Measurements from ENCODE around the gene SMIM24. TPM values are rescaled to one million over a fixed set of nuclear protein-coding genes. Genes with fewer than 3 reads are reported as not detected.

The SMIM24 gene
- polyA plus RNA-seq, 4 donors: 270 to 1,947 (median 1,286) TPM

DNA sequence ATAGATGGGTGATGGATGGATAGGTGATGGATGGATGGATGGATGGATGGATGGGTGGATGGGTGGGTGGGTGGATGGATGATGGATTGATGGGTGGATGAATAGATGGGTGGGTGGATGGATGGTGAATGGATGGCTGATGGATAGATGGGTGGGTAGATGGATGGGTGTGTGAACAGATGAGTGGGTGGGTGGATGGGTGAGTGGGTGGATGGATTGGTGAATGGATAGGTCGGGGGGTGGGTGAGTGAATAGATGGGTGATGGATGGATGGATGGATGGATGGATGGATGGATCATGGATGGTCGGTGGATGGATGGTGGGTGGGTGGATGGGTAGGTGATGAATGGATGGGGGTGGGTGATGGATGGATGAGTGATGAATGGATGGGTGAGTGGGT is 3.5 kb downstream of the SMIM24 start:
- WGBS, 3 donors: 70 to 95% (median 93%) methylated on average over 2 of the region's 2 CpGs

DNA sequence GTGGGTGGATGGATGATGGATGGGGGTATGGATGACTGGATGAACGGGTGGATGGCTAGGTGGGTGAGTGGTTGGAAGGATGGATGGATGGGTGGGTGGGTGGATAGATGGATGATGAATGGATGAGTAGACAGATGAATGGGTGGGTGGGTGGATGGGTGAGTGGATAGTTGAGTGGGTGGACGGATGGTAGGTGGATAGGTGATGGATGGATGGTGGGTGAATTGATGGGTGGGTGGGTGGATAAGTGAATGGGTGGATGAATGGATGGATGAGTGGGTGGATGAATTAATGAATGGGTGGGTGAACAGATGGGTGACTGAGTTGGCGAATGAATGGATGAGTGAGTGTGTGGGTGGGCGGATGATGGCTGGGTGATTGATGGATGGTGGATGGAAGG is 4.9 kb downstream of the SMIM24 start:
- Histone ChIP-seq H3K36me3 (ENCODE audit: control insufficient read depth in 3 of 3, insufficient read depth in 2 of 3, low read depth in 1 of 3, low read length in 3 of 3) (peaks cover 0 to 60% (median 7%) of the 10 kb centered on the region in 3 donors), H3K27ac (ENCODE audit: low read depth in 1 of 3, low read length in 2 of 3) (no peak overlapping the region), H3K4me1 (ENCODE audit: control insufficient read depth in 3 of 3, insufficient read depth in 2 of 3, low read depth in 1 of 3, low read length in 2 of 3) (peaks cover 0 to 41% (median 4%) of the 10 kb centered on the region in 3 donors), H3K9me3 (ENCODE audit: control insufficient read depth in 2 of 2, insufficient read depth in 1 of 2, low read depth in 1 of 2, low read length in 1 of 2) (peaks cover 0 to 5% of the 10 kb centered on the region in 2 donors), H3K4me3 (ENCODE audit: low read depth in 1 of 3, low read length in 3 of 3) (no peak overlapping the region), H3K27me3 (ENCODE audit: control insufficient read depth in 3 of 3, insufficient read depth in 3 of 3, low read length in 3 of 3) (peaks cover 0 to 3% (median 0%) of the 10 kb centered on the region in 3 donors)
- FAIRE-seq: no peak
- no peak for DNase-seq
- 86 to 93% (median 91%) methylated on average over 4 of the region's 4 CpGs for WGBS, 3 donors

More for the DNA sequence above, 3.5 kb downstream of the SMIM24 start:
- H3K27me3 ChIP-seq (ENCODE audit: control insufficient read depth in 3 of 3, insufficient read depth in 3 of 3, low read length in 3 of 3): peaks cover 0 to 4% (median 3%) of the 10 kb centered on the region in 3 donors
- H3K4me1 ChIP-seq (ENCODE audit: control insufficient read depth in 3 of 3, insufficient read depth in 2 of 3, low read depth in 1 of 3, low read length in 2 of 3): peaks cover 0 to 55% (median 4%) of the 10 kb centered on the region in 3 donors
- FAIRE-seq: no peak
- H3K36me3 ChIP-seq (ENCODE audit: control insufficient read depth in 3 of 3, insufficient read depth in 2 of 3, low read depth in 1 of 3, low read length in 3 of 3): peaks cover 0 to 60% (median 7%) of the 10 kb centered on the region in 3 donors
- no peak overlapping the region for H3K27ac ChIP-seq (ENCODE audit: low read depth in 1 of 3, low read length in 2 of 3)
- peaks cover 0 to 5% of the 10 kb centered on the region in 2 donors for H3K9me3 ChIP-seq (ENCODE audit: control insufficient read depth in 2 of 2, insufficient read depth in 1 of 2, low read depth in 1 of 2, low read length in 1 of 2)
- no peak overlapping the region for H3K4me3 ChIP-seq (ENCODE audit: low read depth in 1 of 3, low read length in 3 of 3)
- no peak for DNase-seq

DNA sequence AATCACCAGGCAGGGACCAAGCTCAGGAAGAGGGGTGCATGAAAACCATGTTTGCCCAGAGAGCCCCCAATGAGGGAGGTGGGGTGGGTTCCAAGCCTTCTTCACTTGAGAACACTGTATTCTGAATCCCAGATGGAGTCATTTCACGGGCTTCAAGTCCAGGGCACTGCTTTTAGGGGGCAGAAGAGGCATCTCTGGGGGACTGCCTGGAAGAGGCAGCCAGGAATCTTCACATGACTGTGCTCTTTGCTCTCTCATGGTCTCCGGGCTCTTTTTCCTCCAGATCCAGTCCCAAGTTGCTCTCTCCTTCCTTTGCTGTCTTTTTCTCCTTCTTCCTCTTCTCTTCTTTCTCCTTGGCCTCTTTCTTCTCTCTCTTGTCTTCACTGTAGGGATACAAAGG is 5.7 kb downstream of the SMIM24 start:
- DNase-seq: no peak
- peaks cover 0 to 60% (median 7%) of the 10 kb centered on the region in 3 donors for H3K36me3 ChIP-seq (ENCODE audit: control insufficient read depth in 3 of 3, insufficient read depth in 2 of 3, low read depth in 1 of 3, low read length in 3 of 3)
- H3K9me3 ChIP-seq (ENCODE audit: control insufficient read depth in 2 of 2, insufficient read depth in 1 of 2, low read depth in 1 of 2, low read length in 1 of 2): peaks cover 0 to 11% of the 10 kb centered on the region in 2 donors
- peaks cover 0 to 41% (median 4%) of the 10 kb centered on the region in 3 donors for H3K4me1 ChIP-seq (ENCODE audit: control insufficient read depth in 3 of 3, insufficient read depth in 2 of 3, low read depth in 1 of 3, low read length in 2 of 3)
- H3K27ac ChIP-seq (ENCODE audit: low read depth in 1 of 3, low read length in 2 of 3): peak overlapping the region; percentile 71 to 87 (median 79)
- 39 to 76% (median 62%) methylated on average over 2 of the region's 2 CpGs for WGBS, 3 donors
- peaks cover 0 to 3% (median 0%) of the 10 kb centered on the region in 3 donors for H3K27me3 ChIP-seq (ENCODE audit: control insufficient read depth in 3 of 3, insufficient read depth in 3 of 3, low read length in 3 of 3)
- no peak for FAIRE-seq
- H3K4me3 ChIP-seq (ENCODE audit: low read depth in 1 of 3, low read length in 3 of 3): peak overlapping the region in 1 of 3 donors; percentile 1

DNA sequence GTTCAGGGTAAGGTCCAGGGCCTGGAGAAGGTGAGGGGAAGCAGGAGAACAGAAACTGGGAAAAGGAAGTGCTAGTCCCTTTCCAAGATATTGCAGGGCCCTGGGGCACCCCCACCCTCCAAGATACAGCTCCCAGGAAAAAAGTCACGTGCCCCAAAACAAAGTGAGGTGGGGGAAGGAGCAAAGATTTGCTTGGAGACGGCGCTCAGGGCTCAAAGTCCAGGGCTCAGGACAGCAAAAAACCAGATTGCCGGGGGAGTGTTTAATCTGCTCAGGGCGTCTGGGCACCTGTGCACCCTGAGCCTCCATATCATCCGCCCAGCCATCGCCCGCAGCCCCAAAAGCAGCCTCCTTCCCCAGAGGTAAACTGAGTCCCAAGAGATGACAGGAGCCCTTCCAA is 6.3 kb downstream of the SMIM24 start:
- Histone ChIP-seq H3K27me3 (ENCODE audit: control insufficient read depth in 3 of 3, insufficient read depth in 3 of 3, low read length in 3 of 3) (peaks cover 0 to 3% (median 0%) of the 10 kb centered on the region in 3 donors), H3K36me3 (ENCODE audit: control insufficient read depth in 3 of 3, insufficient read depth in 2 of 3, low read depth in 1 of 3, low read length in 3 of 3) (peaks cover 0 to 63% (median 7%) of the 10 kb centered on the region in 3 donors), H3K27ac (ENCODE audit: low read depth in 1 of 3, low read length in 2 of 3) (peak overlapping the region; percentile 71 to 87 (median 79)), H3K4me3 (ENCODE audit: low read depth in 1 of 3, low read length in 3 of 3) (peak overlapping the region in 1 of 3 donors; percentile 1), H3K9me3 (ENCODE audit: control insufficient read depth in 2 of 2, insufficient read depth in 1 of 2, low read depth in 1 of 2, low read length in 1 of 2) (peaks cover 0 to 14% of the 10 kb centered on the region in 2 donors), H3K4me1 (ENCODE audit: control insufficient read depth in 3 of 3, insufficient read depth in 2 of 3, low read depth in 1 of 3, low read length in 2 of 3) (peaks cover 0 to 37% (median 4%) of the 10 kb centered on the region in 3 donors)
- DNase-seq (peak; percentile 95 to 96), FAIRE-seq (no peak)
- 16 to 66% (median 23%) methylated on average over 8 of the region's 8 CpGs for WGBS, 3 donors

DNA sequence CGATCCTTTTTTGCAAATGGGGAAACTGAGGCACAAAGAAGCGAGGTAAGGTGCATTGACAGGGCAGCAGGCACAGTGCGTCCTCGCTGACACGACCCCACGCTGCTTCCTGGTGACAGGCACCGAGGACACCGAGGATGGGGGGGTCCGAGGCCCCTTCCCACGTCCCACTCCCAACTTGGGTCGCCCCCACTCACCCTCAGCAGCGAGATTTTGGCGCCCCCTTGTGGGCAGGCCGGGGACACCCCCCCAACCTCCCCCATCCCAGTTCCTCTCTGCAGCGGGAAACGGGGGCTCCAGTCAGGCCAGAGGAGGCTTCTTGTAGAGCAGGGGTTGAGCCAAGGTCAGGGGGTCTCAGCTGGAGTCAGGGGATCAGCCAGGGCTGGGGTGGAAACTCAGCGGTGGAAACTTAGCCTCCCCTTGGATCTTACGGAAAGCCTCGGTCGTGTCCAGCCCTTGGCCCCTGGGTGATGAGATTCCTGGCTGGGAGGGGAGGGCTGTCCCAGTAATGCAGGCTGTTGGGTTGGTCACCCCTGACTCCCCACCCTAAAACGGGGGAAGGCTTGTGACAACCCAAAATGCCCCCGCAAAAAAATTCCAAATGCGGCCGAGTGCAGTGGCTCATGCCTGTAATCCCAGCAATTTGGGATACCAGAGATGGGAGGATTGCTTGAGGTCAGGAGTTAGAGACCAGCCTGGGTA is 8.2 kb downstream of the SMIM24 start:
- Histone ChIP-seq H3K36me3 (ENCODE audit: control insufficient read depth in 3 of 3, insufficient read depth in 2 of 3, low read depth in 1 of 3, low read length in 3 of 3) (peaks cover 0 to 46% (median 7%) of the 10 kb centered on the region in 3 donors), H3K4me1 (ENCODE audit: control insufficient read depth in 3 of 3, insufficient read depth in 2 of 3, low read depth in 1 of 3, low read length in 2 of 3) (peaks cover 0 to 34% (median 4%) of the 10 kb centered on the region in 3 donors), H3K27ac (ENCODE audit: low read depth in 1 of 3, low read length in 2 of 3) (peak overlapping the region in 1 of 3 donors; percentile 87), H3K27me3 (ENCODE audit: control insufficient read depth in 3 of 3, insufficient read depth in 3 of 3, low read length in 3 of 3) (peaks cover 0 to 3% (median 0%) of the 10 kb centered on the region in 3 donors), H3K9me3 (ENCODE audit: control insufficient read depth in 2 of 2, insufficient read depth in 1 of 2, low read depth in 1 of 2, low read length in 1 of 2) (peaks cover 0 to 29% of the 10 kb centered on the region in 2 donors), H3K4me3 (ENCODE audit: low read depth in 1 of 3, low read length in 3 of 3) (no peak overlapping the region)
- FAIRE-seq (no peak), DNase-seq (no peak)
- 29 to 36% (median 35%) methylated on average over 24 of the region's 24 CpGs for WGBS, 3 donors

DNA sequence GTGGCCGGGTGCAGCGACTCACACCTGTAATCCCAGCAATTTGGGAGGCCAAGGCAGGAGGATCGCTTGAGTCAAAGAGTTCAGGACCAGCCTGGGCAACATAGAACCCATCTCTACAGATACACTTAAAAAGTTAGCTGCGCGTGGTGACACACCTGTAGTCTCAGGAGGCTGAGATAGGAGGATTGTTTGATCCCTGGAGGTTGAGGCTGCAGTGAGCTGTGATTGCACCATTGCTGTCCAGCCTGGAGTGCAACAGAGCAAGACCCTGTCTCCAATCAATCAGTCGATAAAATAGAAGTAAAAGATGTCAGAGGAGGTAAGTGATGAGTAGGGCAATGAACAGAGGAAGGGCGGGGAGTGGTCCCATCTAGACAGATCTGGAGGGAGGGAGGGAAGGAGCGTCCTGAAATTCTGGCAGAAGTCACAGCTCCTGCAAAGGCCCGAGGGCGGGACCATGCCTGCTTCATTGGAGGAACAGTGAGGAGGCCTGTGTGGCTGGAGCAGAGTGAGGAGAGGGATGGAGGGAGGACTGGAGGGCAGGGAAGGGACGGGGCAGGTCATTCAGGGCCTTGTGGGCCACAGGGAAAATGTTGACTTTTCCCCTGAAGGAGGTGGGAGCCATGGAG is 9.7 kb downstream of the SMIM24 start:
- peaks cover 0 to 34% (median 4%) of the 10 kb centered on the region in 3 donors for H3K4me1 ChIP-seq (ENCODE audit: control insufficient read depth in 3 of 3, insufficient read depth in 2 of 3, low read depth in 1 of 3, low read length in 2 of 3)
- 62 to 65% (median 62%) methylated on average over 11 of the region's 11 CpGs for WGBS, 3 donors
- H3K4me3 ChIP-seq (ENCODE audit: low read depth in 1 of 3, low read length in 3 of 3): no peak overlapping the region
- peaks cover 0 to 43% of the 10 kb centered on the region in 2 donors for H3K9me3 ChIP-seq (ENCODE audit: control insufficient read depth in 2 of 2, insufficient read depth in 1 of 2, low read depth in 1 of 2, low read length in 1 of 2)
- peaks cover 0 to 36% (median 2%) of the 10 kb centered on the region in 3 donors for H3K36me3 ChIP-seq (ENCODE audit: control insufficient read depth in 3 of 3, insufficient read depth in 2 of 3, low read depth in 1 of 3, low read length in 3 of 3)
- peaks cover 0 to 9% (median 0%) of the 10 kb centered on the region in 3 donors for H3K27me3 ChIP-seq (ENCODE audit: control insufficient read depth in 3 of 3, insufficient read depth in 3 of 3, low read length in 3 of 3)
- FAIRE-seq: no peak
- DNase-seq: no peak
- H3K27ac ChIP-seq (ENCODE audit: low read depth in 1 of 3, low read length in 2 of 3): no peak overlapping the region

DNA sequence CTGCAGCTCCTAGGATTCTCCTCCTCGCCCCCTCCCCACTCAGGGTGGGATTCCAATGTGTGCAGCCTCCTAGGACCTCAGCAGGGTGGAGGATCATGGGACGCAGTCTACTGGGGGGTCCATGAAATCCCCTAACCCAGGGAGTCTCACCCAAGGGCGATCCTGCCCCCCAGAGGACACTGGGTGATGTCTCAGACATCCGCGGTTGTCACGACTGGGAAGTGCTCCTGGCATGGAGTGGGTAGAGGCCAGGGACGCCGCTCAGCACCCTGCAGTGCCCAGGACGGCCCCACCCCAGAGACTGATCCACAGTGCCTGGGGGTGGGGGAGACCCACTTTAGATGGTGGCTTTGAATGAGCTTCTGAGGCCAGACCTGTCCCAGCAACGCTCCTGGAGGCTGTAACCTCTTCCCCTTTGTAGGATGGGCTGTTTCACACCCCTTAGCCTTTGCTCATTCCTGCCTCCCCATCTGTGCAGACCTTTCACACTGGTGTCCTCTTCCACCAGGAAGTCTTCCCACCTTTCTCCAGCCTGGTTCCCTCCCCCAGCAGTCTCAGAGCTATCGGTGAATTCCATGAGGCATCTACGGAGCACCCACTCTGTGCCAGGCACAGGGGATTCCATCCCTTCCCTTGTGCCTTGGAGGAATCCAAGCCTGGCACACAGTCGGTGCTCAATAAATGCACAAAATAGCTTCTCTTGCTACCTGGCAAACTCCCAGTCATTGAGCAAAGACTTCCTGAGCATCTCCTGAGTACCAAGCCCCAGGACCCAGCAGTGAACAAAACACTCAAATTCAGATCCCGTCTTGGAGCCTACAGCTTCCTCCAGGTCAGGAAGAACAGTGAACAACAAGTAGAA is 10.5 kb downstream of the SMIM24 start:
- Histone ChIP-seq H3K36me3 (ENCODE audit: control insufficient read depth in 3 of 3, insufficient read depth in 2 of 3, low read depth in 1 of 3, low read length in 3 of 3) (peaks cover 0 to 29% (median 2%) of the 10 kb centered on the region in 3 donors), H3K9me3 (ENCODE audit: control insufficient read depth in 2 of 2, insufficient read depth in 1 of 2, low read depth in 1 of 2, low read length in 1 of 2) (peaks cover 0 to 46% of the 10 kb centered on the region in 2 donors), H3K4me1 (ENCODE audit: control insufficient read depth in 3 of 3, insufficient read depth in 2 of 3, low read depth in 1 of 3, low read length in 2 of 3) (peaks cover 0 to 28% (median 4%) of the 10 kb centered on the region in 3 donors), H3K27ac (ENCODE audit: low read depth in 1 of 3, low read length in 2 of 3) (no peak overlapping the region), H3K4me3 (ENCODE audit: low read depth in 1 of 3, low read length in 3 of 3) (no peak overlapping the region), H3K27me3 (ENCODE audit: control insufficient read depth in 3 of 3, insufficient read depth in 3 of 3, low read length in 3 of 3) (peaks cover 0 to 15% (median 0%) of the 10 kb centered on the region in 3 donors)
- WGBS, 3 donors: 53 to 60% (median 58%) methylated on average over 13 to 14 of the region's 14 CpGs
- FAIRE-seq: no peak
- no peak for DNase-seq

DNA sequence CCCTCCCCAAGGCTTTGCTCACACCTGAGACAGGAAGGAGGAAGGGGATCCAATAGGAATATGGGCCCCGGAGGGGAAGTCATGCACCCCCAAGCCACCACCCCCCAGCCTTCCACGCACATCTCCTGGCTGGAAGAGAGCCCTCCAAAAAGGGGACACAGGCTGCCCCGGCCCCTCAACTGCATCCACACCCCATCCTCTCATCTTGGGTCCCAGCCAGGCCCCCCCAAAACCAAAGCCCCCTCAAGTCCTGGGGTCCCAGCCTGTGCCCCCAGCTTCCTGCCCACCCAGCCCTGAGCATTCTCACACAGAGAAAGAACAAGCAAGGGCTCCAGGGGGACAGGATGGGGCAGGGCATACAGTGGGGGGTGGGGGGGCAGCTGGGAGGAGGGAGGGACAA is 12.1 kb downstream of the SMIM24 start:
- H3K36me3 ChIP-seq (ENCODE audit: control insufficient read depth in 3 of 3, insufficient read depth in 2 of 3, low read depth in 1 of 3, low read length in 3 of 3): peaks cover 0 to 21% (median 3%) of the 10 kb centered on the region in 3 donors
- peaks cover 0 to 46% of the 10 kb centered on the region in 2 donors for H3K9me3 ChIP-seq (ENCODE audit: control insufficient read depth in 2 of 2, insufficient read depth in 1 of 2, low read depth in 1 of 2, low read length in 1 of 2)
- no peak overlapping the region for H3K4me3 ChIP-seq (ENCODE audit: low read depth in 1 of 3, low read length in 3 of 3)
- no peak overlapping the region for H3K27ac ChIP-seq (ENCODE audit: low read depth in 1 of 3, low read length in 2 of 3)
- DNase-seq: no peak
- H3K27me3 ChIP-seq (ENCODE audit: control insufficient read depth in 3 of 3, insufficient read depth in 3 of 3, low read length in 3 of 3): peaks cover 0 to 28% (median 0%) of the 10 kb centered on the region in 3 donors
- FAIRE-seq: no peak
- peaks cover 0 to 20% (median 0%) of the 10 kb centered on the region in 3 donors for H3K4me1 ChIP-seq (ENCODE audit: control insufficient read depth in 3 of 3, insufficient read depth in 2 of 3, low read depth in 1 of 3, low read length in 2 of 3)
- WGBS, 3 donors: 83 to 100% (median 97%) methylated on average over 2 to 3 of the region's 3 CpGs
